ENCODE data around the gene EN1. TPM values are rescaled to one million over a fixed set of nuclear protein-coding genes. Genes with fewer than 3 reads are reported as not detected.

The EN1 gene
- polyA plus RNA-seq, 2 of the 4 experiments (the other 2 are of a cell fraction): 0.06 to 0.92 TPM

- TF ChIP-seq, protein P1, sequence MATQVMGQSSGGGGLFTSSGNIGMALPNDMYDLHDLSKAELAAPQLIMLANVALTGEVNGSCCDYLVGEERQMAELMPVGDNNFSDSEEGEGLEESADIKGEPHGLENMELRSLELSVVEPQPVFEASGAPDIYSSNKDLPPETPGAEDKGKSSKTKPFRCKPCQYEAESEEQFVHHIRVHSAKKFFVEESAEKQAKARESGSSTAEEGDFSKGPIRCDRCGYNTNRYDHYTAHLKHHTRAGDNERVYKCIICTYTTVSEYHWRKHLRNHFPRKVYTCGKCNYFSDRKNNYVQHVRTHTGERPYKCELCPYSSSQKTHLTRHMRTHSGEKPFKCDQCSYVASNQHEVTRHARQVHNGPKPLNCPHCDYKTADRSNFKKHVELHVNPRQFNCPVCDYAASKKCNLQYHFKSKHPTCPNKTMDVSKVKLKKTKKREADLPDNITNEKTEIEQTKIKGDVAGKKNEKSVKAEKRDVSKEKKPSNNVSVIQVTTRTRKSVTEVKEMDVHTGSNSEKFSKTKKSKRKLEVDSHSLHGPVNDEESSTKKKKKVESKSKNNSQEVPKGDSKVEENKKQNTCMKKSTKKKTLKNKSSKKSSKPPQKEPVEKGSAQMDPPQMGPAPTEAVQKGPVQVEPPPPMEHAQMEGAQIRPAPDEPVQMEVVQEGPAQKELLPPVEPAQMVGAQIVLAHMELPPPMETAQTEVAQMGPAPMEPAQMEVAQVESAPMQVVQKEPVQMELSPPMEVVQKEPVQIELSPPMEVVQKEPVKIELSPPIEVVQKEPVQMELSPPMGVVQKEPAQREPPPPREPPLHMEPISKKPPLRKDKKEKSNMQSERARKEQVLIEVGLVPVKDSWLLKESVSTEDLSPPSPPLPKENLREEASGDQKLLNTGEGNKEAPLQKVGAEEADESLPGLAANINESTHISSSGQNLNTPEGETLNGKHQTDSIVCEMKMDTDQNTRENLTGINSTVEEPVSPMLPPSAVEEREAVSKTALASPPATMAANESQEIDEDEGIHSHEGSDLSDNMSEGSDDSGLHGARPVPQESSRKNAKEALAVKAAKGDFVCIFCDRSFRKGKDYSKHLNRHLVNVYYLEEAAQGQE (IDR thresholded peaks at IDR 0.05): no peak
- TF ChIP-seq RNF2 (IDR thresholded peaks at IDR 0.05; ENCODE audit: borderline replicate concordance, low read depth): no peak
These were observed 34.2 kb upstream of the EN1 start (continued) for GRCh38 chr2:118881490-118882129.

GRCh38 chr2:118880501-118880900 lies 33.1 kb upstream of the EN1 start:
- DNase-seq (ENCODE audit: low read depth in 1 of 2, low spot score in 1 of 2) (no peak), ATAC-seq (no peak), FAIRE-seq (no peak)
- Histone ChIP-seq H3K27ac (no peak overlapping the region), H3K4me3 (no peak overlapping the region), H3K9me3 (no peaks in the 10 kb centered on the region), H3K4me2 (no peak overlapping the region), H3K4me1 (no peaks in the 10 kb centered on the region)
- CTCF ChIA-PET: interaction anchor here (0.6 to 6.3 kb wide), 6 partner anchors 10 to 517 kb away, joined by 3 to 100 read pairs (median 26); no protein-coding TSS in a partner anchor
- 5% methylated on average over 4 of the region's 4 CpGs for WGBS (ENCODE audit: missing lambda C conversion rate)
- TF ChIP-seq, protein P2, sequence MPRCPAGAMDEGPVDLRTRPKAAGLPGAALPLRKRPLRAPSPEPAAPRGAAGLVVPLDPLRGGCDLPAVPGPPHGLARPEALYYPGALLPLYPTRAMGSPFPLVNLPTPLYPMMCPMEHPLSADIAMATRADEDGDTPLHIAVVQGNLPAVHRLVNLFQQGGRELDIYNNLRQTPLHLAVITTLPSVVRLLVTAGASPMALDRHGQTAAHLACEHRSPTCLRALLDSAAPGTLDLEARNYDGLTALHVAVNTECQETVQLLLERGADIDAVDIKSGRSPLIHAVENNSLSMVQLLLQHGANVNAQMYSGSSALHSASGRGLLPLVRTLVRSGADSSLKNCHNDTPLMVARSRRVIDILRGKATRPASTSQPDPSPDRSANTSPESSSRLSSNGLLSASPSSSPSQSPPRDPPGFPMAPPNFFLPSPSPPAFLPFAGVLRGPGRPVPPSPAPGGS (IDR thresholded peaks at IDR 0.05): no peak
- TF ChIP-seq HOXB13 (CRISPR knock-in tag; IDR thresholded peaks at IDR 0.05; ENCODE audit: low read depth) (no peak), NR3C1 (IDR thresholded peaks at IDR 0.05) (no peak), CBX2 (IDR thresholded peaks at IDR 0.05; ENCODE audit: borderline replicate concordance, low read depth) (no peak), PHF8 (IDR thresholded peaks at IDR 0.05; ENCODE audit: borderline replicate concordance, low read depth) (no peak), SREBF2 (IDR thresholded peaks at IDR 0.05) (no peak), CTCF (IDR thresholded peaks at IDR 0.05) (no peak), MAFK (IDR thresholded peaks at IDR 0.05; ENCODE audit: partially characterized antibody) (no peak)
- TF ChIP-seq, protein P1 (IDR thresholded peaks at IDR 0.05): no peak
- POLR2A ChIA-PET: no interaction called here

All from A549 (cell line).